ENCODE measurements around the gene JMJD8. TPM values are rescaled to one million over a fixed set of nuclear protein-coding genes. Genes with fewer than 3 reads are reported as not detected.

The JMJD8 gene
- total and polyA plus RNA-seq, 8 donors: 24.2 to 229 (median 83.3) TPM

GRCh38 chr16:631808-632358, 52.3 kb downstream of the JMJD8 start:
- peaks cover 32 to 53% (median 48%) of the 10 kb centered on the region in 4 donors for H3K4me1 ChIP-seq
- peaks cover 15 to 49% (median 45%) of the 10 kb centered on the region in 4 donors for H3K36me3 ChIP-seq
- no peak overlapping the region for H3K27ac ChIP-seq
- peaks cover 0 to 13% (median 0%) of the 10 kb centered on the region in 3 donors for H3K27me3 ChIP-seq
- WGBS, 5 donors: 50 to 61% (median 56%) methylated on average over 9 of the region's 9 CpGs
- no peaks in the 10 kb centered on the region for H3K9me3 ChIP-seq
- H3K4me3 ChIP-seq: no peak overlapping the region
- intact Hi-C loops (cut with DNase I; ENCODE audit: low total_unique reads): no loop called here
- no peak for DNase-seq
- TF ChIP-seq POLR2AphosphoS5 (IDR thresholded peaks at IDR 0.05) (no peak), EP300 (IDR thresholded peaks at IDR 0.05) (no peak), CTCF (IDR thresholded peaks at IDR 0.05) (no peak), POLR2A (IDR thresholded peaks at IDR 0.05) (no peak)

Other genes starting within 250 kb of the JMJD8 start
- 100 to 1,000 TPM in 1 of 5 donors, 10 to 100 TPM in 4; 25.2 to 235 (median 83.5) TPM for gene CAPN15, start 156.6 kb downstream of the JMJD8 start, total RNA-seq
- 10 to 100 TPM; 29.3 to 33.2 (median 29.6) TPM for gene CAPN15, start 156.6 kb downstream of the JMJD8 start, polyA plus RNA-seq
- gene PRR35, start 123.9 kb downstream of the JMJD8 start, total RNA-seq: not detected
- not detected for gene PRR35, start 123.9 kb downstream of the JMJD8 start, polyA plus RNA-seq
- under 1 TPM in 2 of 5 donors, not detected in 3; 0.89 to 0.92 TPM for gene NHLRC4, start 117.3 kb downstream of the JMJD8 start, total RNA-seq
- 1 to 10 TPM in 2 of 3 donors, under 1 TPM in 1; 0.35 to 1.4 (median 1.4) TPM for gene NHLRC4, start 117.3 kb downstream of the JMJD8 start, polyA plus RNA-seq
- 100 to 1,000 TPM in 2 of 5 donors, 10 to 100 TPM in 3; 14.3 to 217 (median 52.6) TPM for gene PIGQ, start 114.4 kb downstream of the JMJD8 start, total RNA-seq
- gene PIGQ, start 114.4 kb downstream of the JMJD8 start, polyA plus RNA-seq: 10 to 100 TPM; 30.1 to 46.5 (median 38.0) TPM
- 100 to 1,000 TPM in 1 of 5 donors, 10 to 100 TPM in 4; 17.6 to 101 (median 51.3) TPM for gene RAB40C, start 94.3 kb downstream of the JMJD8 start, total RNA-seq
- gene RAB40C, start 94.3 kb downstream of the JMJD8 start, polyA plus RNA-seq: 10 to 100 TPM; 20.9 to 24.6 (median 22.1) TPM
- 10 to 100 TPM in 1 of 5 donors, 1 to 10 TPM in 1, under 1 TPM in 2, not detected in 1; 0.14 to 25.8 (median 2.5) TPM for gene WFIKKN1, start 53.3 kb downstream of the JMJD8 start, total RNA-seq
- 1 to 10 TPM; 1.0 to 2.0 (median 1.5) TPM for gene WFIKKN1, start 53.3 kb downstream of the JMJD8 start, polyA plus RNA-seq
- gene METTL26, start 48.0 kb downstream of the JMJD8 start, total RNA-seq: 100 to 1,000 TPM in 2 of 5 donors, 10 to 100 TPM in 3; 17.3 to 271 (median 82.9) TPM
- 100 to 1,000 TPM; 177 to 234 (median 218) TPM for gene METTL26, start 48.0 kb downstream of the JMJD8 start, polyA plus RNA-seq
- 100 to 1,000 TPM in 1 of 5 donors, 10 to 100 TPM in 4; 14.0 to 440 (median 67.7) TPM for gene MCRIP2, start 42.5 kb downstream of the JMJD8 start, total RNA-seq
- 100 to 1,000 TPM in 2 of 3 donors, 10 to 100 TPM in 1; 83.2 to 109 (median 107) TPM for gene MCRIP2, start 42.5 kb downstream of the JMJD8 start, polyA plus RNA-seq
- 100 to 1,000 TPM in 2 of 5 donors, 10 to 100 TPM in 3; 27.2 to 114 (median 30.9) TPM for gene WDR90, start 35.0 kb downstream of the JMJD8 start, total RNA-seq
- gene WDR90, start 35.0 kb downstream of the JMJD8 start, polyA plus RNA-seq: 10 to 100 TPM; 19.9 to 33.6 (median 22.0) TPM
- 100 to 1,000 TPM in 3 of 5 donors, 10 to 100 TPM in 2; 41.5 to 574 (median 171) TPM for gene RHOT2, start 16.2 kb downstream of the JMJD8 start, total RNA-seq
- gene RHOT2, start 16.2 kb downstream of the JMJD8 start, polyA plus RNA-seq: 100 to 1,000 TPM in 1 of 3 donors, 10 to 100 TPM in 2; 68.1 to 151 (median 68.8) TPM
- 10 to 100 TPM in 1 of 5 donors, 1 to 10 TPM in 2, not detected in 2; 1.3 to 48.7 (median 6.7) TPM for gene RHBDL1, start 8.7 kb downstream of the JMJD8 start, total RNA-seq
- gene RHBDL1, start 8.7 kb downstream of the JMJD8 start, polyA plus RNA-seq: 1 to 10 TPM in 2 of 3 donors, not detected in 1; 2.1 to 3.3 TPM
- gene STUB1, start 3.9 kb downstream of the JMJD8 start, total RNA-seq: 100 to 1,000 TPM in 3 of 5 donors, 10 to 100 TPM in 2; 43.5 to 307 (median 206) TPM
- 100 to 1,000 TPM; 123 to 183 (median 128) TPM for gene STUB1, start 3.9 kb downstream of the JMJD8 start, polyA plus RNA-seq
- gene WDR24, start 6.1 kb upstream of the JMJD8 start, total RNA-seq: 10 to 100 TPM in 4 of 5 donors, 1 to 10 TPM in 1; 2.0 to 72.3 (median 27.4) TPM
- gene WDR24, start 6.1 kb upstream of the JMJD8 start, polyA plus RNA-seq: 1 to 10 TPM; 4.7 to 6.7 (median 5.7) TPM
- gene FBXL16, start 21.5 kb upstream of the JMJD8 start, total RNA-seq: under 1 TPM in 2 of 5 donors, not detected in 3; 0.37 to 0.72 TPM
- 1 to 10 TPM in 2 of 3 donors, under 1 TPM in 1; 0.61 to 3.6 (median 1.3) TPM for gene FBXL16, start 21.5 kb upstream of the JMJD8 start, polyA plus RNA-seq
- 10 to 100 TPM in 4 of 5 donors, 1 to 10 TPM in 1; 7.1 to 79.7 (median 20.4) TPM for gene METRN, start 30.8 kb upstream of the JMJD8 start, total RNA-seq
- 10 to 100 TPM; 36.9 to 45.8 (median 39.4) TPM for gene METRN, start 30.8 kb upstream of the JMJD8 start, polyA plus RNA-seq
- 100 to 1,000 TPM in 1 of 5 donors, 10 to 100 TPM in 3, 1 to 10 TPM in 1; 9.7 to 602 (median 44.9) TPM for gene ANTKMT, start 36.8 kb upstream of the JMJD8 start, total RNA-seq
- gene ANTKMT, start 36.8 kb upstream of the JMJD8 start, polyA plus RNA-seq: 10 to 100 TPM; 35.9 to 65.0 (median 58.0) TPM
- gene CCDC78, start 42.1 kb upstream of the JMJD8 start, total RNA-seq: 10 to 100 TPM in 1 of 5 donors, 1 to 10 TPM in 1, not detected in 3; 1.3 to 14.3 TPM
- 1 to 10 TPM in 2 of 3 donors, not detected in 1; 1.3 to 1.7 TPM for gene CCDC78, start 42.1 kb upstream of the JMJD8 start, polyA plus RNA-seq
- 10 to 100 TPM in 1 of 5 donors, 1 to 10 TPM in 2, not detected in 2; 3.3 to 19.9 (median 4.0) TPM for gene HAGHL, start 42.8 kb upstream of the JMJD8 start, total RNA-seq
- 1 to 10 TPM; 3.1 to 7.9 (median 3.7) TPM for gene HAGHL, start 42.8 kb upstream of the JMJD8 start, polyA plus RNA-seq
- gene CIAO3, start 56.7 kb upstream of the JMJD8 start, total RNA-seq: 100 to 1,000 TPM in 1 of 5 donors, 10 to 100 TPM in 4; 35.4 to 145 (median 62.9) TPM
- 10 to 100 TPM; 22.8 to 37.6 (median 37.2) TPM for gene CIAO3, start 56.7 kb upstream of the JMJD8 start, polyA plus RNA-seq
- 10 to 100 TPM in 1 of 5 donors, 1 to 10 TPM in 3, not detected in 1; 1.6 to 41.5 (median 3.4) TPM for gene MSLN, start 76.4 kb upstream of the JMJD8 start, total RNA-seq
- 10 to 100 TPM in 1 of 3 donors, 1 to 10 TPM in 1, under 1 TPM in 1; 0.92 to 83.7 (median 6.1) TPM for gene MSLN, start 76.4 kb upstream of the JMJD8 start, polyA plus RNA-seq
- gene RPUSD1, start 104.0 kb upstream of the JMJD8 start, total RNA-seq: 10 to 100 TPM in 4 of 5 donors, 1 to 10 TPM in 1; 9.0 to 43.7 (median 37.9) TPM
- gene RPUSD1, start 104.0 kb upstream of the JMJD8 start, polyA plus RNA-seq: 10 to 100 TPM; 16.4 to 22.9 (median 17.3) TPM
- 100 to 1,000 TPM in 1 of 5 donors, 10 to 100 TPM in 2, 1 to 10 TPM in 2; 2.9 to 143 (median 15.2) TPM for gene CHTF18, start 104.3 kb upstream of the JMJD8 start, total RNA-seq
- 10 to 100 TPM; 17.9 to 31.0 (median 25.1) TPM for gene CHTF18, start 104.3 kb upstream of the JMJD8 start, polyA plus RNA-seq
- not detected for gene GNG13, start 116.4 kb upstream of the JMJD8 start, total RNA-seq
- gene GNG13, start 116.4 kb upstream of the JMJD8 start, polyA plus RNA-seq: not detected

Data from stomach (tissue), 9 donors.